Epithelial cell of esophagus (primary cell): ENCODE data around the gene PARP12.

ENCODE experiments used
- DNase-seq: peaks from one replicate; pipeline ENCODE4 v3.0.0; 2010; ENCODE audit warnings: low read depth
- H3K4me3 ChIP-seq: 2 replicates; pipeline ENCODE4 v1.5.1; 2011; ENCODE audit warnings: mild to moderate bottlenecking, low read length, control low read depth
- TF ChIP-seq, protein P1 (sequence below): IDR thresholded peaks from 2 replicates; pipeline ENCODE4 v1.5.1; 2011; ENCODE audit warnings: low read depth, mild to moderate bottlenecking, low read length, control low read depth, inconsistent platforms; ENCODE audit not compliant: insufficient read depth; ENCODE audit errors: missing control alignments

PARP12 gene

DNA sequence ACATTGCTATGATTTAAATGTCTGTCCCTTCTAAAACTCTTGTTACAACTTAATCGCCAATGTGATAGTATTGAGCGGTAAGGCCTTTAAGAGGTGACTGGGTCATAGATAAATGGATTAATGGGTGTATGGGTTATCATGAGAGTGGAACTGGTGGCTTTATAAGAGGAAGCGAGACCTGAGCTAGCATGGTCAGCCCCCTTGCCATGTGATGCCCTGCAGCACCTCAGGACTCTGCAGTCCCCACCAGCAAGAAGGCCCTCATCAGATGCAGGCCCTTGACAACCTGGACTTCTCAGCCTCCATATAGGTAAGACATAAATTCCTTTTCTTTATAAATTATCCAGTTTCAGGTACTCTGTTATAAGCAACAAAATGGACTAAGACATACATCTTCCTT, 15.6 kb downstream of the PARP12 start:
- TF ChIP-seq, protein P1, sequence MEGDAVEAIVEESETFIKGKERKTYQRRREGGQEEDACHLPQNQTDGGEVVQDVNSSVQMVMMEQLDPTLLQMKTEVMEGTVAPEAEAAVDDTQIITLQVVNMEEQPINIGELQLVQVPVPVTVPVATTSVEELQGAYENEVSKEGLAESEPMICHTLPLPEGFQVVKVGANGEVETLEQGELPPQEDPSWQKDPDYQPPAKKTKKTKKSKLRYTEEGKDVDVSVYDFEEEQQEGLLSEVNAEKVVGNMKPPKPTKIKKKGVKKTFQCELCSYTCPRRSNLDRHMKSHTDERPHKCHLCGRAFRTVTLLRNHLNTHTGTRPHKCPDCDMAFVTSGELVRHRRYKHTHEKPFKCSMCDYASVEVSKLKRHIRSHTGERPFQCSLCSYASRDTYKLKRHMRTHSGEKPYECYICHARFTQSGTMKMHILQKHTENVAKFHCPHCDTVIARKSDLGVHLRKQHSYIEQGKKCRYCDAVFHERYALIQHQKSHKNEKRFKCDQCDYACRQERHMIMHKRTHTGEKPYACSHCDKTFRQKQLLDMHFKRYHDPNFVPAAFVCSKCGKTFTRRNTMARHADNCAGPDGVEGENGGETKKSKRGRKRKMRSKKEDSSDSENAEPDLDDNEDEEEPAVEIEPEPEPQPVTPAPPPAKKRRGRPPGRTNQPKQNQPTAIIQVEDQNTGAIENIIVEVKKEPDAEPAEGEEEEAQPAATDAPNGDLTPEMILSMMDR = no peak
- no peak overlapping the region for H3K4me3 ChIP-seq
- DNase-seq = no peak

DNA sequence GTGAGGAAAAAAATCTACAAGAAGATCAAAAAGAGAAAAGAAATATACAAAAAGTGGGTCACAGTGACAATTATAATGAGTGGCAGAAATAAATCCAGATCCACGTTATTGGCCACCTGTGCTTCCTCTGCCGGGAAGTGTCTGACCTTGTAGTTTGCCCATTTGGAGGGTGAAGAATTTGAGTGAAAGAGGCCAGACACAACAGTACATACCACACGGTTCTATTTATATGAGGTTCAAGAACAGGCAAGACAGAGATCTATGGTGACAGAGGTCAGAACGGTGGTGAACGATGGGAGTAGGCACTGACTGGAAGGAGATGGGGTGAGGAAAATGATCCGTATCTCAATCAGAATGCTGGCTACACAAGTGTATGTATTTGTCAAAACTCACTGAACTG, 17.1 kb downstream of the PARP12 start:
- TF ChIP-seq, protein P1 = no peak
- DNase-seq = no peak
- H3K4me3 ChIP-seq = no peak overlapping the region

DNA sequence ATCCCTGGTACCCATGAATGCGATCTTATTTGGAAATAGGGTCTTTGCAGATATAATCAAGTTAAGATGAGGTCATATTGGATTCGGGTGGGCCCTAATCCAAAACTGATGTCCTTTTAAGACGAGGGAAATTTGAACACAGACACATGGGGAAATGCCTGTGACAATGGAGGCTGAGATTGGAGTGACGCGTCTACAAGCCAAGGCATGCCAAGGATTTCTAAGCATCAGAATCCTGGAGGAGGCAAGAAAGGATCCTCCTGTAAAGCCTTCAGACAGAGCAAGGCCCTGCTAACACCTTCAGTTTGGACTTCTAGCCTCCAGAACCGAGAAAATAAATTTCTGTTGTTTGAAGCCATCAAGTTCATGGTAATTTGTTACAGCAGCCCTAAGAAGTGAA, 18.5 kb downstream of the PARP12 start:
- peak; percentile 70 for DNase-seq
- H3K4me3 ChIP-seq = no peak overlapping the region
- TF ChIP-seq, protein P1 = no peak

DNA sequence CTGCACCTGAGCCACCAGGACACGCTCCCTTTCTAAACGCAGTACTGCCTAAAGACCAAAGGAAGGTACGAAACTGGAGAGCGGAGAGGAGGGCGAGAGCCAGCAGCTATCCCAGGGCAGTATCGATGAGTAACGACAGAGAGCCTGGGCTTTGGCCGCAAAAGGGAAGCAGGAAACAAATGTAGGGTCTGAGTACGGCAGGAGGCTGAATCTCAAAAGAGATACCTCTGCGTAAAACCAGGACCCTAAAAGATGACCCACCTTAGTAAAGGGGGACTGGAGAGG, 20.4 kb downstream of the PARP12 start:
- TF ChIP-seq, protein P1 = no peak
- no peak overlapping the region for H3K4me3 ChIP-seq
- no peak for DNase-seq

DNA sequence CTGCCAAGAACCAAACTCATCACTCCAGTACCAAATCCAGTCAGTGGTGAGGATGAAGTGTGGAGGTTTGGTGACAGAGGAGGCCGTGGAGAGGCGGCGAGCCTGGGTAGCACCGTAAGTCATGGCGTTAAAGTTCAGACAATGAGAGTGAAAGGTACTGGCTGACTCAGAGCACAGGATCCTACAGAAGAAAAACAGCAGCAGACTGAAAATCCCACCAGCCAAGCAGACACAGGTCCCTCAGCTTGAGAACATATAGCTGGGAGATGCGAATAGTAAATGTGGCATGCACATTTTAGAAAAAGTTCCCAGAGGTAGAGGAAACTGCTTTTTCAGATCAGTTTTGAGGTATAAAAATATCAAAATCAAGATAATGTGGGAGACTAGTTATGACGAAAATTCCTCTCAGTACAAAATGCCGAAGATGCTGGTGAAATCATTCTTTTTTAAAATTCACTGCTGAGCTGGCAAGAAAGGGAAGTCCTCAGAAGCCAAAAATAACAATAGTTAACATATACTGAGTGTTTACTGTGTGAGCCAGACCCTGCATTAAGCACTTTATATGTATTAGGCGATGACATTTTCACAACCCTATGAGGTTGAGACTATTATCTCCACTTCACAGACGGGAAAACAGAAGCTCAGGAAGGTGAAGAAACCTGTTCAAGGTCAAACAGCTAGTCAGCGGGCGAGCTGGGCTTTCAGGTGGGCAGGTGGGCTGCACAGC, 20.9 kb downstream of the PARP12 start:
- no peak for DNase-seq
- TF ChIP-seq, protein P1 = no peak

DNA sequence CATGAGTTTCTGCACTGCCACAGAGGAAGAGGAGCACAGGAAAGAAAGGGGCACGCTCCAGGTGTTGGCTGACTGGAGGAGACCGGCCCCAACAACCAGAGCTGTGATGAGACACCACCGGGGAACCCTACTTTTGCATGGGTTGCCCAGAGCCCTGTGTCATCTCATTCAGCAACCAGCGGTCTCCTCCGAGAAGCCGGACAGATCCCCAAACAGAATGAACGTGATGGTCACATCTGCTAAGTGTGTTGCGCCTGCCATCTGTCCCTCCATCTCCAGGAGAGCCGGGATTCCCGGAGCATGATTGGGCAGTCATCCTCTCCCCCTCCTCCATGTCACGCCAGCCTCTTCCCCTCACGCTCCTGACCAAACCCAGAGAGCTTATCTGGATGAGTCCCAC, 22.9 kb downstream of the PARP12 start:
- TF ChIP-seq, protein P1 = no peak
- H3K4me3 ChIP-seq = no peak overlapping the region
- DNase-seq = no peak

More for the DNA sequence above, 20.9 kb downstream of the PARP12 start:
- H3K4me3 ChIP-seq = no peak overlapping the region

DNA sequence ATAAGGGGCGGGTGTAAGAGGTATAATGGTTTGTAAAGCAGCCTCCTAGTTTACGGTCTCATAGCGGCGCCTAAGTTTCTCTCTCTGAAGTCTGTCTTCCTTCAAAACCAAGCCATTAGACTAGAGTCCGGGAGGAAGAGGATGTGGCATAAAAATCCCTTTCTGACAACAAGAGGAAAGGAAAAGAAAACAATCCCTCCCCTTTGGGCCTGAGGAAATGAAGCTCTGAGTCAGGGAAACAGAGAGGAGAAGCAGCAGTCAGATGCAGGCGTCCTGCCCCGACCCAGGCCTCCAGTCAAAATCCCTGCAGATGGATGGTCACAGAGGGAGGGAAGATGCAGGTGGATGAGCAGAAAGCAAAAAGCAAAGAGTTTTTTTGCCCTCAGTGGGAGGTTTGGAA, 23.7 kb downstream of the PARP12 start:
- H3K4me3 ChIP-seq = no peak overlapping the region
- TF ChIP-seq, protein P1 = no peak
- DNase-seq = no peak
